HG02840 (cell line): Measurements from ENCODE around the gene PCNX2.

Experiments
- ATAC-seq: cut with Tn5 transposase; IDR thresholded peaks from one replicate; pipeline ENCODE4 v1.9.1; 2021; ENCODE audit warnings: mild to moderate bottlenecking, moderate library complexity, moderate number of reproducible peaks; ENCODE audit not compliant: unreplicated experiment, low FRiP score

PCNX2 gene

DNA sequence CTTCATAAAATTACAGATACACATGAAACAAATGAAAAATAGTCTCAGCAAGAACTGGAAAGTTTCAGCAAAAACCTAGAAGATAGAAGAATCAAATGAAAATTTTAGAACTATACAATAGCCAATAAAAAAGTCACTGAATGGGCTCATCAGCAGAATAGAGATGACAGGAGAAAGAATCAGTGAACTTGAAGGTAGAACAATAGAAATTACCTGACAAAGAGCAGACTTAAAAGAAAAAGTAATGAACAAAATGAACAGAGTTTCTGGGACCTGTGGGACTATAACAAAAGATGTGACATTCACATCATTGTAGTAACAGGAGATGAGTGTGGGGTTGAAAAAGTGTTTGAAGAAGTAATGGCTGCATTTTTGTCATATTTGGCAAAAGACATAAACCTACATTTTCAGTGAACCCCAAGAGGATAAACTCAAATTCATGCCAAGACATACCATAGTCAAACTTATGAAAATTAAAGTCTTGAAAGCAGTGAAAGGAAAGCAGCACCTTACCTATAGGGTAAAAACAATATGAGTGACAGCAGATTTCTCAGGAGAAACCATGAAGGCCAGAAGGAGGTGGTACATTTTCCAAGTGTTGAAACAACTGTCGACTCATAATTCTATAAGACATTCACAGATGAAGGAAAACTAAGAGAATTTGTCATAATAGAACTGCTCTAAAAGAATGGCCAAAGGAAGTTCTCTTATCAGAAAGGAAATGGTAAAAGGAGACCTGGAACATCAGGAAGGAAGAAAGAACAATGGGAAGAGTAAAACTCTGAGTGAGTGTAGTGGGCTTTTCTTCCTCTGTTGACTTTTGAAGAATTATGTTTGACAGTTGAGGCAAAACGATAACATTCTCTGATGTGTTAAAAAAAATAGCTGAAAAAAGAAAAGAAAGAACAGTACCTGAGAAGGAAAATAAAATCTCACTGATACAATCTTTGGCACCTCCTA is 321.6 kb downstream of the PCNX2 start:
- no peak for ATAC-seq

DNA sequence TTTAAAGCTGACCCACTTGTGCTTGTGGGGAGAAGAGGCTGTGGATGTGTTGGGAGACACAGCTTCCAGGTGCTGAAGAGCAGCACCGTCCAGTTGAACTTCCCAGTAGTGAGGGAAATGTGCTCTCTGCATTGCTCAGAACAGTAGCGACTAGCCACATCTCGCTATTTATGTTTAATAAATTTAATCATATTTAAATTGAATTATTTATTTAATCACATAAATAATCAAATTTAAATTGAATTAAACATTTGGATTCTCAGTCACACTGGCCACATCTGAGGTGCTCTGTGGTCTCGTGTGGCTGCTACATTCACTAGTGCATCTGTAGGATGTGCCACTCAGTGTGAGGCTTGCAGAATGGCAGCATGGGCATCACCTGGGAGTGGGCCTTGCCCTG is 325.0 kb downstream of the PCNX2 start:
- no peak for ATAC-seq

DNA sequence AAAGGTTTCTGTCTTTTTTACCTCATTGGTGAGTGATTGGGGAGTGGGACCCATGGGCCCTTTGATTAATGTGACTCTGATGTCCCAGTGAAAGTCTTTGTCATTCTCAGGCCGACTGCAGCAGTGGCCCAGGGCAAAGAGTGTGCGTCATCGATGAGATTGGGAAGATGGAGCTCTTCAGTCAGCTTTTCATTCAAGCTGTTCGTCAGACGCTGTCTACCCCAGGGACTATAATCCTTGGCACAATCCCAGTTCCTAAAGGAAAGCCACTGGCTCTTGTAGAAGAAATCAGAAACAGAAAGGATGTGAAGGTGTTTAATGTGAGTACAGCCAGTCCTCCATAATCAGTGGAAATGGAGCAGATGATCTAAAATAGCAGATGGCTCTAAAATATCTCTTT is 325.7 kb downstream of the PCNX2 start:
- ATAC-seq, result no peak

GRCh38 chr1:232968965-232969364 is 326.6 kb downstream of the PCNX2 start:
- ATAC-seq, result no peak

DNA sequence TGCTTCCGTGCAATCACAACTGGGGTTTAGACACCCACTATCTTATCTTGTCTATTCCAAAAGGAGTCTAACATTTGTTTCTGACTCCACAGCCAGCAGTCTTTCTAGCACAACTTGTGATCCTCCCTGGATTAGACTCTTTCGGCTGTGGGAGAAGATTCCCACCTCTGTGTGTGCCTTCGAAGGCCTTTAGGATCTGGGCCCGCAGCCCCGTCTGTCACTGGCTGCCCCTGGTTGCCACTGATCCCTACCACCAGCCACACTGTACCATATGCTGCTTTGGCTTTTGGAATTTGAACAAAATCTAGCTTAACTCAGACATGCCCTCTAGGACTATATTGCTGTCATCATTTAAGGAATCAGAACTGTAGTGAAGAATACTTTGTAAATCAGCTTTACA is 327.1 kb downstream of the PCNX2 start:
- no peak for ATAC-seq

DNA sequence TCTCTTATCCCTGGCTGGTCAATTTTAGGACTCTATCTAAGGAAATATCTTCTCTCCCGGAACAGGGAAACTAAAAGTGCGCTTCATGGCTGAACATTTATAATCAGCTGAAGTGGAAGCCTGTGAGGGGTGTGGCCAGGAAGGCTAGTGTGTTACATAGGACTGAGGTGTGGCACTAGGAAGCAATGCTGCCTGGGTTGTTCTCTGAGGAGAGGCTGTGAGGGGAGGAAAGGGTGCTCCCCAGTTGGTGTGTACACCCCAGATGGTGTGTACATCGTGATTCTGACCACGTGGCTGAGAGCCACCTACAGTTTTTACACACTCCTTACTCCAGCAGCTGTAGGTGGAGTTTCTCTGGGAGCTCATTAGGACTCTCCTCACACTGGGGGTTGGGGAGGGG is 328.9 kb downstream of the PCNX2 start:
- ATAC-seq, result no peak

DNA sequence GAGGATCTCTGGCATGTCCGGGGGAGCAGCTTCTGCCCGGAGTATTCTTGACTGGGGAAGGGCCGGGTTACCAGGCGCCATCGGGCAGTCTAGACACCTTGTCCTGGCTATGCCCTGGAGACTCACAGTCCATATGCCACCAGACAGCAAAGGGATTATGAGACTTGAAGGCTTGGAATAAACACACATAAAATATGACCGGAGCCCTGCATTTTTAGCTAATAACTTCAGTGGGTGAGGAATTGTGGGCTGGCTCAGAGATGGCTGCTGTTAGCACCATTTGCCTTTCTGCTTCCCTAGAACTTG is 329.7 kb downstream of the PCNX2 start:
- ATAC-seq, result no peak

GRCh38 chr1:232965124-232965911 is 330.2 kb downstream of the PCNX2 start:
- ATAC-seq, result no peak

DNA sequence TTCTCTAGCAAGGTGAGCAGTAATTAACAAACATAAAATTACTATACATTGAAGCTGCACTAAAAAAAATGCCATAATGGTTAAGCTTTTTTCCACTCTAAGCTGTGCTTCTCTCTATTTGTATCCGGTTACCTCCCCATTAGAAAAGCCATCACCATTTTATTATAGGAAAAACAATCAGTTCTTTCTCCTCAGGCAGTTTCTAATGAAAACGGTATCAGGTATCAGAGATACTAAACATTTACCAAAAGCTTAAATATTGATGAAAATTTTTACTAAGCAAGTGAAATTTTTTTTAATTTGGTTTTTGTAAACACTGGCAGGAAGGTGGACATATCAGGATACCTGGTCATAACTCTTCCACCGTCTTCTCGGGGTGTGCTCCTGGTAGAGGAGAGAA is 330.9 kb downstream of the PCNX2 start:
- no peak for ATAC-seq

- no peak for ATAC-seq
These were observed 332.5 kb downstream of the PCNX2 start for GRCh38 chr1:232962761-232963745.

DNA sequence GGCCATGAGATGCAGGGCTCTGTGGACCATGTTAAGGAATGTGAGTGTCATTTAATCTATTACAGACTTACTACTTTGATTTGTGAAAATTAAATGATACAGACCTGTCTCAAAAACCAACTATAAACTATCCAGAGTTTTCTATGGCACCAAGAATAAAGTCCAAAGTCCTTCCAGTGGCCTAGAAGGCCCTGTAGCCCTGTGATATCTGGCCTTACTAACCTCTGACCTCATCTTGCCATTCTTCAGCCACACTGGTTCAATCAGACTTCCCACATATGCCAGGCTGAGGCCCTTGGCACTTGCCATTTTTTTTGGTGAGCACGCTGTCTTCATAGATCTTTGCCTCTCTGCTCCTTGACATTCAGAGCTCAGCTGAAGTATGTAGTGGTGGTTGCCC is 337.5 kb downstream of the PCNX2 start:
- ATAC-seq, result no peak

GRCh38 chr1:232956081-232956480 is 339.4 kb downstream of the PCNX2 start:
- ATAC-seq, result no peak

DNA sequence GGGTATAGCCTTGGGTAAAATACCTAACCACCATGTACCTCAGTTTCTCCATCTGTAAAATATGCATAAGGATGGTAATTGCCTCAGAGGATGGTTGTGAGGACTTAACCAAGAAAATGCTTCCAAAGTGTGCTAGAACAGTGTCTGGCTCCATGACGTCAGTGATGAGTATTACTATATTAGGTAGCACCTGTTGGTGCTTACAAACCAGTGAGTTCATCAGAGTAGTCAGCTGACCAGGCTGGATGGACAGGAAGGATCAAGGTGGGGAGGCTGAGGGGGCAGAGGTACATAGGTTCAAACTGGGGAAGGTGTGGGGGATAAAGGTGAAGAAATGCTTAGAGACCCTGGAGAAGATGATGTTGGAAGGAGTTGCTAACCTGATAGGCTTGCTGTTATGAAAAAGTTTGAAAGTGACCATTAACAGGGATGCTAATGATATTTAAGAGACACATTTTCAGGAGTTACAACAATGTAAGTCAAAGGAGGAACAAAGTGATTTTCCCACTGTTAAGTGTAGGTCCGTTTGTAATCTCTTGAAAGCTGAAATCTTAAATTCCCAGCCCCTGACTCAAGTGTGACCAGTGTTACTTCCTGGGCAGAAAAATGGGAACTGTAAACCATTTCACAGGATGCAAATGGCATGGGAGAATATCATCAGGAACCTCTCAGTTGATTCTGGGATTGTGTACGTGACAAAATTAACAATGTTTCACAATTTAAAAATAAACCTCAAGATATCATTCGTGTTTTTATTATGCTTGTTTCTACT is 340.7 kb downstream of the PCNX2 start:
- ATAC-seq, result no peak

DNA sequence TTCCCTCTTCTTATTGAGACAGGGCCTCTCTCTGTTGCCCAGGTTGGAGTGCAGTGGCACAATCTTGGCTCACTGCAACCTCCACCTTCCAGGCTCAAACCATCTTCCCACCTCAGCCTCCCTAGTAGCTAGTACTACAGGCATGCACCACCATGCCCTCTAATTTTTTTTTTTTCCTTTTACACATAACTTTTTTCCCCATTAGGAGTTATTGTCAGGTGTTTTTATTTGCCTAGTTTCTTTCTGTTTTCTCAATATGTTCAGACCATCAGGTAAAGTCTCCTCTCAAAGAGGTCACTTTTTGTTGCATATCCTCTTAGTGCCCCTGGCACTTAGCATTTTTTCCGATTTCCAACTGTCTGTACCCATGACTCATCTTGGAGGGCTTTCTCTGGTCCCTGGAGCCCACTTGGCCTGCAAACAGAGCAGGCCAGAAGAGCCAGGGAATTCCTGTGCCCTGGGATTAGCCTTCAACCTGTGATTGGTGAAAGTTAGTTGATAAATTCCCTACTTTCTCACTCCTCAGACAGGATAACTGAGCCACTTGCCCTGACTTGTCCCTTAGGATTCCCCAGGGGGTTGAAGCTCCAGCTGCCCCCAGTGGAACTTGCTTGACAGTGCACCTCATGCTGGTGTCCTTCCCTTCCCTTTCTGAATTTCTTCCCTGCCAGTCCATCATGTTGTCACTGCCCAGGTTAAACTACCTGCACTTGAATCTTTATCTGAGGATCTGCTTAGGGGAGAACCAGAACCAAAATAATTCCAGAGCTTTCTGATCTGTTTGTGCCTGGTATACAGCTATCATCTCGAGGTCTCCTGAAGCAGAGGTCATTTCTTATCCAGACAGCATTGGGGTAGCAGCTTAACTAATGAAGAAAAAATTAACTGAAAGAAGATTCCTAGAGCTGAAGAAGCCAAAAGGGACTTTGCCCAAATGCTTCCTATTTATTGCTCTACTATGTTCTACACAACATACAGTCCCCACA is 342.7 kb downstream of the PCNX2 start:
- ATAC-seq, result peak; percentile 42

DNA sequence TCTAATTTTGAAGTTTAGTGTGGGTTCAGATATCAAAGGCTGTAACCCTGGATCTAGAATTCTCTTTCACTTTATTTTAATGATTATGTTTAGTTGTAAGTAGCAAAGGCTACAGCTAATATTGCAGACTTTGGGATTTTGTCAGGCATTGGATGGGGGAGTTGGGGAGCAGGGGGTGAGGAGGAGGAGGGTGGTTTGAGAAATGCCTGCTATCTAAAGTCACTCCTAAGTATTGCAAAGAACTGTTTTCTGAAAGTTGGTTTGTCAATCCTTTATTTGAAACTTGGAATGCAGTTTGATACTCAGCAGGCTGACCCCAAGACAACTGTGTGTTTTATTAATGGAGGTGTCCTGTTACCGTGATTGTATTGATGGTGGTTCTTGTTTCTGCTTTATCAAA is 343.9 kb downstream of the PCNX2 start:
- ATAC-seq, result no peak

DNA sequence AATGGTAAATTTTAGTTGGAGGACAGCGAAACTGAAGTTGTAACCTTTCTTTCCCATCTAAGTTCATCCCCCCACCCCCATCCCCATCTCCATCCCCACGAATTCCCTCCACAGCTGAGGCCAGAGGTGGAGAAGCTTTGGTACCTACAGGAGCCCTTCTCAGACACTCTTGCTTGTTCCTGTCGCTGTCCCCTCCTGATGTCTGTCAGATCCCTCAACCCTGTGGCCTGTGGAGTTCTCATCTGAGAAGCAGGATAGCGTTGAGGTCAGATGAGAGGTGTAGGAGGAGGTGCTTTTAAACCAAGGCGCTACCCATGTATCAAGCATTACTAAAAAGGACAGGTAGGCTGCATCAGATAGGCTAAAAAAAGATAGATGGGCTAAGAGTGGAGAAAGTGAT is 344.3 kb downstream of the PCNX2 start:
- ATAC-seq, result no peak

GRCh38 chr1:232950197-232951176 is 345.0 kb downstream of the PCNX2 start, which contains the start of gene NTPCR:
NTPCR (plus strand) TSS chr1:232950611; CDS start chr1:232950711, 100 bp downstream.
- peak; percentile 86 for ATAC-seq
